GM12874 (cell line): ENCODE measurements around the gene CFAP46.

Source experiments
- CTCF ChIP-seq: IDR thresholded peaks from 2 replicates; pipeline ENCODE4 v1.5.1; 2011; ENCODE audit warnings: low read depth, mild to moderate bottlenecking, control low read depth, low read length, moderate library complexity; ENCODE audit not compliant: insufficient read depth

CFAP46 gene

GRCh38 chr10:132861884-132862461 is 80.4 kb downstream of the CFAP46 start:
- TF ChIP-seq CTCF, result no peak

- TF ChIP-seq CTCF, result no peak
Observed at GRCh38 chr10:132861116-132861691, 81.2 kb downstream of the CFAP46 start.

GRCh38 chr10:132860532-132860931 is 81.8 kb downstream of the CFAP46 start:
- no peak for TF ChIP-seq CTCF

- no peak for TF ChIP-seq CTCF
Observed at GRCh38 chr10:132859084-132859855, 83.1 kb downstream of the CFAP46 start.

- no peak for TF ChIP-seq CTCF
Observed at GRCh38 chr10:132858121-132859081, 84.0 kb downstream of the CFAP46 start.

- no peak for TF ChIP-seq CTCF
Observed at GRCh38 chr10:132856869-132857524, 85.4 kb downstream of the CFAP46 start.
